ENCODE measurements around the gene NELFA.

GRCh38 chr4:1979477-1980196, 29.1 kb downstream of the NELFA start:
- TF ChIP-seq EZH2 (IDR thresholded peaks at IDR 0.05; ENCODE audit: low read length): no peak
- TF ChIP-seq CTCF (optimal IDR thresholded peaks at IDR 0.05 in 1 of 3, IDR thresholded peaks at IDR 0.05 in 1 of 3, conservative IDR thresholded peaks at IDR 0.05 in 1 of 3; ENCODE audit: extremely low read depth in 1 of 3, insufficient read depth in 2 of 3, low read length in 3 of 3): no peak

Measured in keratinocyte (primary cell).